GM19238 (cell line): Measurements from ENCODE around the gene PRDM16.

Experiments
- DNase-seq: peaks from one replicate; pipeline ENCODE4 v3.0.0; 2011; ENCODE audit warnings: low spot score; ENCODE audit not compliant: insufficient read length

PRDM16 gene

GRCh38 chr1:3257788-3258187 lies 188.8 kb downstream of the PRDM16 start:
- DNase-seq: no peak

GRCh38 chr1:3258386-3259003 lies 189.5 kb downstream of the PRDM16 start:
- DNase-seq: no peak

GRCh38 chr1:3259020-3259419 lies 190.0 kb downstream of the PRDM16 start:
- no peak for DNase-seq

- no peak for DNase-seq
Observed at GRCh38 chr1:3261007-3261968, 192.3 kb downstream of the PRDM16 start.

- DNase-seq: no peak
Observed at GRCh38 chr1:3261969-3262579, 193.1 kb downstream of the PRDM16 start.

GRCh38 chr1:3262681-3263286 lies 193.8 kb downstream of the PRDM16 start:
- no peak for DNase-seq

GRCh38 chr1:3263790-3264189 lies 194.8 kb downstream of the PRDM16 start:
- no peak for DNase-seq

- DNase-seq: no peak
Observed at GRCh38 chr1:3264456-3264855, 195.5 kb downstream of the PRDM16 start.

GRCh38 chr1:3265835-3266805 lies 197.1 kb downstream of the PRDM16 start:
- DNase-seq: no peak

GRCh38 chr1:3266870-3267549 lies 198.0 kb downstream of the PRDM16 start:
- no peak for DNase-seq

- DNase-seq: no peak
Observed at GRCh38 chr1:3267550-3268270, 198.7 kb downstream of the PRDM16 start.

- no peak for DNase-seq
Observed at GRCh38 chr1:3268281-3268680, 199.3 kb downstream of the PRDM16 start.

GRCh38 chr1:3270403-3271245 lies 201.6 kb downstream of the PRDM16 start:
- DNase-seq: no peak

GRCh38 chr1:3271866-3272265 lies 202.9 kb downstream of the PRDM16 start:
- no peak for DNase-seq

- no peak for DNase-seq
Observed at GRCh38 chr1:3272321-3273045, 203.5 kb downstream of the PRDM16 start.

- DNase-seq: no peak
Observed at GRCh38 chr1:3273447-3273846, 204.4 kb downstream of the PRDM16 start.

- DNase-seq: no peak
Observed at GRCh38 chr1:3274972-3275371, 206.0 kb downstream of the PRDM16 start.
